Adipose tissue (tissue), 3 donors: ENCODE results near the gene CTCFL. TPM values are rescaled to one million over a fixed set of nuclear protein-coding genes. Genes with fewer than 3 reads are reported as not detected.

Experiments used
- H3K27ac ChIP-seq: one replicate; pipeline ENCODE4 v1.5.1; 2013; ENCODE audit warnings: low read depth, low read length
- WGBS, 3 donors: extraction: QIAGEN DNeasy Blood & Tissue Kit; methylation state at CpG; one replicate each; pipeline ENCODE4 v1.1.7; 2013; 5-methylcytosine and 5-hydroxymethylcytosine counted together
- polyA plus RNA-seq, 3 donors: library from polyadenylated mRNA; stranded (reverse); fragments of 200-250 nt; gene quantifications; one replicate each; pipeline ENCODE4 v1.2.3, GENCODE V29; 2013
- donor health status: healthy with polysubstance abuse.
- donor health status: Bipolar disorder and iron deficiency.
- donor health status: healthy.

Gene CTCFL
- polyA plus RNA-seq, 3 donors, result 0.04 to 0.11 TPM; not detected in 1

DNA sequence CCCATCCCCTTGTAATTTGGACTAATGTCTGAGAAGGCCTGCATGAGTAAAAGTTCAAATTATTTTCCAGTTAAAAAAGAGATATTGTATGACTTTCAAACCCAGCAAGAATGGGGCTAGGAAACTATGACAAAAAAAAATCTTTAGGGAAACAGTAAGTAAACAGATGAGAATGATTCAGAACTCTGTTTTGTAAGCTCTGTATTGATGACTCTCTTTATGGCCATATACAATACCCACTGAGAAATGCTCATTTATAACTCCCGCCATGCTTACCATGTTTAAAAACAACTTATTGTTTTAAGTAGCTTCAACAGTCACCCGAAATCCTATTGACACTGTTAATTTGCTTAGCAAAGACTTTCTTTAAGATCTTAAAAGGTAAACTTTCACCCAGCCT is 18.8 kb upstream of the CTCFL start:
- no peak overlapping the region for H3K27ac ChIP-seq
- WGBS, 3 donors, result 36 to 78% (median 71%) methylated on average over 2 of the region's 2 CpGs

GRCh38 chr20:57540890-57541580 is 16.1 kb upstream of the CTCFL start:
- 35 to 83% (median 77%) methylated on average over 17 of the region's 17 CpGs for WGBS, 3 donors

DNA sequence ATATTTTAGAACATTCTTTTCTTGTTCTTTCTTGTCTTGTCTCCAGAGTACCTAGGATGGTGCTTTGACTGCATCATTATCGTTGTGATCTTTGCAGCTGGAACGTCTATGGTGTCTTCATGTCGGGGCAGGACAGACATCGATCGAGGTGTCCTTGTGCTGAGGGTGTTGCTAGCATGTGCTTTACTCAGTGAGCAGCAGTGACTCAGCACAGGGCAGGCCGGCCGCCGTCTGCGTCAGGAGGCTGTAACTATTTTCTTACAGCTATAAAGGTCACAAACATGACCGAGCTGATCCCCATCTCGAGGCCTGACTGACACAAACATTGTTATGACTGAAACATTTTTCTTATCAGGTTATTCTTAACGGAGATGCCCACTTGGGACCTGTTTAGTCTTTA is 14.9 kb upstream of the CTCFL start:
- 78 to 87% (median 82%) methylated on average over 12 of the region's 12 CpGs for WGBS, 3 donors
- H3K27ac ChIP-seq, result no peak overlapping the region

More at GRCh38 chr20:57540890-57541580, 16.1 kb upstream of the CTCFL start:
- no peak overlapping the region for H3K27ac ChIP-seq

- WGBS, 3 donors, result 89 to 92% (median 90%) methylated on average over 2 of the region's 2 CpGs
- no peak overlapping the region for H3K27ac ChIP-seq
Observed at GRCh38 chr20:57537822-57538221, 12.9 kb upstream of the CTCFL start.

DNA sequence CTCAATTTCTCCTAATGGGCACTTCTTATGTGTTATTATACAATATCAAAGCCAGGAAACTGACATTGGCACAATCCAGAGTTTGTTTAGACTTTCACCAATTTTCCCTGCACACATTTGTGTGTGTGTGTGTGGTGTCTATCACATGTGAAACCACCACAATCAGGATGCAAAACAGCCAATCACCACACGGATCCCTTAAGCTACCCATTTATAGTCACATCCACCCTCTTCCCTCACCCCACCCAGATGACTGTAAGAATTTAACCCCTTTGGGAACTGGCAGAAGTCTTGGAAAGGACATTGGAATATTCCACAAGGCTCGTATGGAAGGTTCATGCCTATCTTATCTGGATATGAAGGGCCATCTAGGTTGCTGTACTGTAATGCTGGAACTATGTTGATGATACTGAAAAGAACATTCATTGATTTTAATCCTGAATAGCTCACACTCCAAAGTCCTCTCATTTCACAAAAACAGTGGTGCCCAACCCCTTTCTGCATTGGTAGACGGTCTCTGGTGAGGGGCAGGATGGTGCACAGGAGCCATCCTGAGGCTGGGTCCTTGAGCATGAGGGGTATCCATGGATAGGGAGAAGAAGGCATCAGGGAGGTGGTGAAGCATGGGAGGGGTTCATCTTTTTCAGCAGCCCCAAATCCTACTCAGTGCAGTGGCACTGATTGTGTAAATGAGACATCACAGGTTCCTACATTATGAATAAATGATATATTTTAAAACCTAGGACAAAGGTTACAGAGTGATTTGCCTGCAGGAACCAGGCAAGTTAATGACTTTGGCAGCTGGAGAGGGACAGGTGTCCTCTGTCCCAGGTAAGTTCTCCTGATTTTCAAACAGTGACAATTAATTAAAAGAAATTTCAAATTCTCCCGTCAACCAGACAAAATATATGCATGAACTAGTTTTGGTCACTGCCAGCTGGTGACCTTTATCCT is 12.1 kb upstream of the CTCFL start:
- 53 to 80% (median 79%) methylated on average over 4 of the region's 4 CpGs for WGBS, 3 donors
- no peak overlapping the region for H3K27ac ChIP-seq

DNA sequence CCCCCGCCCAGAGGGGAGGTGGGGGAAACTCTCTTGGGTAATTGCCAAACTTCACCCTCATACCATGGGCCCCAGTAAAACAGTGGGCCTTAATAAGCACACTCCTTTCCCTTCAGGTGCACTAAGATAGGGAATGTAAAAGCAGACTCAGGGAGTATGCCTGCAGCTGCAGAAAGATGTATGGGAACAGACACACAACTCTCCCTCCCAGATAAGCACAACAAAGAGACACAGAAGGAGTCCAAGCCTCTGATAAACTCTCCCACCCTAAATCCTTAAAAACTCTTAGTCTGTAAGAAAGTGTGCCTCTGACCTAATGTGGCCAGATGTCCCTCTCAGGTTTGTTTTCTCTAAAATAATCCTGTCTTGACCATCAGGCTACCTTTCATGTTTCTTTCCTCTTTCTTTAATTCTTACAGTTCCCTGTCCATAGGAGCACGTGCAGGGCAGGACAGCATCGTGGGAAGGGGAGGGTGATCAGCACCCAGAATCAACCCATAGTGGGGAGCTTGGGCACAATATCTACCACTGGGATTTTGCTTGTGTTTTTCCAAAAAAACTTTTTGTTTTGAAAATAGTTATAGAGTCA is 11.3 kb upstream of the CTCFL start:
- no peak overlapping the region for H3K27ac ChIP-seq
- 59 to 72% (median 71%) methylated on average over 3 of the region's 3 CpGs for WGBS, 3 donors

DNA sequence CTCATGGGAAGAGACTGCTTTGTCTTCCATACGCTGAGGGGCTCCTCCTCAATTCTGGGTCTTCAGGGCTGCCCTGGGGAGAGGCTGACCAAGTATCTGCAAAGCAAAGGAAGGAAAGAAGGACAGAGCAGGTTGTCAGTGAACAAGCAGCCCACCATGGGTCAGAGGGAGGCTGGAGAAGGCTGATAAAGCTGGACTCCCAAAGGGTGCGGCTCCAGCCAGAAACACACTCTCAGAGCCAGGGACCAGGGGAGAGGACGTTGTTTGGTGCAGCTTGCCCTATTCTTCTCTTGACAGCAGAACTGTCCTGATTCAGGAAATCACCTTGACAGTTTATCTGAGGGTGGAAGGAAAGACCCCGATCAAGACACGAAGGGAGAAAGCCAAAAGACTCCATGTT is 10.4 kb upstream of the CTCFL start:
- WGBS, 3 donors, result 74 to 77% (median 77%) methylated on average over 5 of the region's 5 CpGs
- H3K27ac ChIP-seq, result no peak overlapping the region

- 72 to 84% (median 74%) methylated on average over 2 of the region's 2 CpGs for WGBS, 3 donors
- H3K27ac ChIP-seq, result no peak overlapping the region
Observed at GRCh38 chr20:57532104-57532503, 7.2 kb upstream of the CTCFL start.

DNA sequence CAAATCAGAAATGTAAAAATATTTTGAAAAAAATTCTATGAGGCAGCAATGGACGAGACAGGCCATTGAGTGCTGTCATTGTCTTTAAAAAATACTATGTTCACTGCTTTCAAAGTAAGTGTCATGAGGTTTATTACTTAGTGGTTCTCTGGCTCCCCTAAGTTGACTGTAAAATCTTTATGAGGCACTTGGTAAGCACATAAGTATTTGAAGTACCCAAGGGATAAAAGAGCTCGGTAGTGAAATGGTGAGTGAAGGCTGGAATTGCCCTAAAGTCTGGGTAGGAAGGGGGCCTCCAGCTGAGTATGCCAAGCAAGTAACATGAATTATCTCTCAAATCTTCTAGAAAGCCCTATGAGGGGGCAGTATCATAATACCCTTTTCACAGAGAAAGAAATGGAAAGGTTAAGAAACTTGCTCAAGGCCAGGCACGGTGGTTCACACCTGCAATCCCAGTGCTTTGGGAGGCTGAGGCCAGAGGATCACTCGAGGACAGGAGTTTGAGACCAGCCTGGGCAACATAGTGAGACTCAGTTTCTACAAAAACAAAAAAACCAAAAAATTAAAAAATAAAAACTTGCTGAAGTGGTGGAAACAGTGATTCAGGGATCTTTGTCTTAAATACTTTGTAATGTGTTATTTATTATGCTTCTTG is 5.5 kb upstream of the CTCFL start:
- H3K27ac ChIP-seq, result no peak overlapping the region
- WGBS, 3 donors, result 73 to 84% (median 76%) methylated on average over 4 of the region's 4 CpGs

DNA sequence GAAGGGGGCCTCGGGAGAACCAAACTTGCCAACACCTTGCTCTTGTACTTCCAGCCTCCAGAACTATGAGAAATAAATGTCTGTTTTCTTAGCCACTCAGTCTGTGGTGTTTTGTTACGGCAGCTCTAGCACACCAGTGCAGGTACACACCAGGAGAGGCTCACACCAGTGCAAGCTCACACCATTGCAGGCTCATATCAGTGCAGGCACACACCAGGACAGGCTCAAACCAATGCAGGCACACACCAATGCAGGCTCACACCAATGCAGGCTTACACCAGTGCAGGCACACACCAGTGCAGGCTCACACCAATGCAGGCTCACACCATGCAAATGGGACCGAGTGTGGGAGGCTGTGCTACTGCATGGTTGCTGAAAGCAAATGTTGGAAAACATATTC is 4.9 kb upstream of the CTCFL start:
- H3K27ac ChIP-seq, result no peak overlapping the region
- 80 to 88% (median 86%) methylated on average over 3 of the region's 3 CpGs for WGBS, 3 donors

DNA sequence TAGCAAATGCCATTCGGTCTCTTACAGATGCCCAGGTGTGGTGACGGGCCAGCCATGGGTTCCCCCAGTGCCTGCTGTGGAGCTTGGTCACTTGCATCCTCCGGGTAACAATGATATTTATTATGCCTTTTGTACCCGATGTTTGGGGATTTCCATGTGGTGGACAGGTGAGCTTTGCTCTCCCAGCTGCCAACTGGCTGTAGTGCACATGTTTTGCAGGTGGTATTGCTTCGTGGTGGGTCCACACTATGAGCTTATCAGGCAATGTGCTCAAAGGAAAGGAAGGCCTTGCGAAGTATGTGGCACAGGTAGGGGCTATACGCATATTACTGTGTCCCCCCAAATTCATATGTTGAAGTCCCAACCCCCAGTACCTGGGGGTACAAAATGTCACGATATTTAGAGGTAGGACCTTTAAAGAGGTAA is 4.2 kb upstream of the CTCFL start:
- 78 to 95% (median 92%) methylated on average over 8 of the region's 8 CpGs for WGBS, 3 donors
- no peak overlapping the region for H3K27ac ChIP-seq

DNA sequence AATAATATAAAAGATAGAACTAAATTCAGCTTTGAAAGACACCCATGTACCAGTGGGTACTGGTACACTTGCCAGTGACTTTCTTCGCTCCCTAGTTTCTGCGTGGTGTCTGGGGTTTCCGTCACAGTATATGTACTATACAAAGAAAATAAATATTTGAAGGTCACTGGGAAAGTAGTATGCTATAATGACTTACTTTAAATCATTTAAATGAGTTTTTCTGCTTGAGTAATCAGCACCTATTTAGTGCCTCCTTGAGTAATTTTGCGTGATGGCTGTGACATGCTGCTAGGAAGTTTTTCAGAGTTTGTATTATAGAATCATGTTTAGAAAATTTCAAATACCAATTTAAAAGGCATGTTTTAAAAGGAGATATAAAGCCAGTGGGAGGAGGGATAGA is 3.2 kb upstream of the CTCFL start:
- H3K27ac ChIP-seq, result no peak overlapping the region
- 76 to 93% (median 92%) methylated on average over 4 of the region's 4 CpGs for WGBS, 3 donors

GRCh38 chr20:57527728-57528127 is 2.8 kb upstream of the CTCFL start:
- 54 to 83% (median 82%) methylated on average over 6 of the region's 6 CpGs for WGBS, 3 donors
- H3K27ac ChIP-seq, result no peak overlapping the region

GRCh38 chr20:57526885-57527460 is 2.0 kb upstream of the CTCFL start:
- H3K27ac ChIP-seq, result no peak overlapping the region
- whole genome bisulfite sequencing, 3 donors, result 26 to 54% (median 47%) methylated on average over 19 of the region's 19 CpGs

DNA sequence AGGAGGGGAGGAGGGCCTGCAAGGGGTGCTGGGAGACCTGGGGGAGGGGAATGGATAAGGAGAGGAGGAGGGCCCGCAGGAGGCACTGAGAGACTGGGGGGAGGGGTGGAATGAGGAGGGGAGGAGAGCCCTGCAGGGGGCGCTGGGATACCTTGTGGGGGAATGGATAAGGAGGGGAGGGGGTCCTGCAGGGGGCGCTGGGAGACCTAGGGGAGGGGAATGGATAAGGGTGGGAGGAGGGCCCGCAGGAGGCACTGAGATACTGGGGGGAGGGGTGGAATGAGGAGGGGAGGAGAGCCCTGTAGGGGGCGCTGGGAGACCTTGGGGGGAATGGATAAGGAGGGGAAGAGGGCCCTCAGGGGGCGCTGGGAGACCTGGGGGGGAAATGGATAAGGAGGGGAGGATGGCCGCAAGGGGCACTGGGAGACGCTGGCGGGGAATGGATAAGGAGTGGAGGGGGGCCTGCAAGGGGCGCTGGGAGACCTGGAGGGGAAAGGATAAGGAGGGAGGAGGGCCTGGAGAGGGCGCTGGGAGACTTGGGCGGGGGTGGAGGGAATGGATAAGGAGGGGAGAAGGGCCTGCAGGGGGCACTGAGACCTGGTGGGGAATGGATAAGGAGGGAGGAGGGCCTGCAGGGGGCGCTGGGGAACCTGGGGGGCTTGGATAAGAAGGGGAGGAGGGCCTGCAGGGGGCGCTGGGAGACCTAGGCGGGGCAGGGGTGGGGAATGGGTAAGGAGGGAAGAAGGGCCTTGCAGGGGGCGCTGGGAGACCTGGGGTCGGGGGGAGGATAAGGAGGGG is 1.3 kb upstream of the CTCFL start:
- 60 to 75% (median 72%) methylated on average over 13 to 17 of the region's 17 CpGs for WGBS, 3 donors
- H3K27ac ChIP-seq, result no peak overlapping the region

- 54 to 64% (median 62%) methylated on average over 7 to 10 of the region's 10 CpGs for WGBS, 3 donors
- H3K27ac ChIP-seq, result no peak overlapping the region
Observed at GRCh38 chr20:57525328-57526086, 567 bp upstream of the CTCFL start.

DNA sequence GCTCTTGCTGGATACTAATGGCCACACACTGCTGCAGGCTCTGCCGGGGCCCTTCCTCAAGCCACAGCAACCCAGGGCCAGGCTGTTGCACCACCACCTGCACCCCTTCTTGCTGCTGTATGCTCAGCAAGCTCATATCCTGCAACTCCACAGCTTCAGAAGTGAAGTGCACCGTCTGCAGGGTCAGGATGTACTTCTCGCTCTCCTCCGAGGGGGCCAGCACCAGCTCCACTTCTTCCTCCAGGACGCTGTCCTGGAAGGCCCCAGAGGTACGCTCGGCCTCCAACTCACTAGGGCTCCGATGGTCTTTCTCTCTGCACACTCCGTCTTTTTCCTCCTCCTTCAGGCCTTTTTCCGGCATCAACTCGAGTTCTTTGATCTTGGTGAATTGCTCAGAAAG is 1.2 kb downstream of the CTCFL start:
- WGBS, 3 donors, result 89 to 94% (median 91%) methylated on average over 11 of the region's 11 CpGs
- no peak overlapping the region for H3K27ac ChIP-seq
